Osteoblast (primary cell): ENCODE measurements around the gene MKNK1. TPM values are rescaled to one million over a fixed set of nuclear protein-coding genes. Genes with fewer than 3 reads are reported as not detected.
A peak's percentile ranks its signal among the peaks of the same experiment; 100 is the strongest.

Experiments
- DNase-seq: peaks from one replicate; pipeline ENCODE4 v3.0.0; 2011; ENCODE audit warnings: low spot score, mixed read lengths; ENCODE audit not compliant: insufficient read length; ENCODE audit errors: missing footprints
- H2AFZ ChIP-seq: 2 replicates; pipeline ENCODE4 v1.6.0; 2011; ENCODE audit warnings: mild to moderate bottlenecking, low read length
- H3K27ac ChIP-seq: 2 replicates; pipeline ENCODE4 v1.5.1; 2011; ENCODE audit warnings: mild to moderate bottlenecking, low read depth, low read length, moderate library complexity
- H3K27me3 ChIP-seq: 2 replicates; pipeline ENCODE4 v1.6.0; 2012; ENCODE audit warnings: mild to moderate bottlenecking, control low read depth, inconsistent platforms, low read length, moderate library complexity; ENCODE audit not compliant: insufficient read depth
- H3K36me3 ChIP-seq: 2 replicates; pipeline ENCODE4 v1.5.1; 2011; ENCODE audit warnings: mild to moderate bottlenecking, low read length, control low read depth, moderate library complexity; ENCODE audit not compliant: insufficient read depth
- H3K4me1 ChIP-seq: 2 replicates; pipeline ENCODE4 v1.5.1; 2011; ENCODE audit warnings: mild to moderate bottlenecking, low read length, control low read depth, moderate library complexity; ENCODE audit not compliant: insufficient read depth
- H3K4me2 ChIP-seq: 2 replicates; pipeline ENCODE4 v1.6.0; 2011; ENCODE audit warnings: mild to moderate bottlenecking, low read length; ENCODE audit not compliant: insufficient read depth
- H3K4me3 ChIP-seq: fragments of 200-600 bp; sonication (generic); 3 replicates; pipeline ENCODE4 v1.5.1; 2012; ENCODE audit warnings: mild to moderate bottlenecking, low read length, inconsistent platforms; ENCODE audit not compliant: insufficient read depth
- H3K79me2 ChIP-seq: 2 replicates; pipeline ENCODE4 v1.6.0; 2012; ENCODE audit warnings: mild to moderate bottlenecking, low read length, control low read depth, inconsistent platforms; ENCODE audit not compliant: insufficient read depth
- H3K9me3 ChIP-seq: 2 replicates; pipeline ENCODE4 v1.5.1; 2011; ENCODE audit warnings: low read depth, low read length, control low read depth
- H4K20me1 ChIP-seq: 2 replicates; pipeline ENCODE4 v1.6.0; 2012; ENCODE audit warnings: mild to moderate bottlenecking, low read length, control low read depth; ENCODE audit not compliant: insufficient read depth
- total RNA-seq: library from RNA; depleted of rRNA; stranded (reverse); fragments of >200 nt; gene quantifications from 2 replicates; pipeline ENCODE4 v1.2.3, GENCODE V29; 2012
- TF ChIP-seq, protein P1 (sequence below): IDR thresholded peaks from 2 replicates; pipeline ENCODE4 v1.5.1; 2011; ENCODE audit warnings: mild to moderate bottlenecking, low read depth, low read length, moderate library complexity; ENCODE audit errors: extremely low read depth

The MKNK1 gene
- total RNA-seq, 1 donor: 31.8 TPM

DNA sequence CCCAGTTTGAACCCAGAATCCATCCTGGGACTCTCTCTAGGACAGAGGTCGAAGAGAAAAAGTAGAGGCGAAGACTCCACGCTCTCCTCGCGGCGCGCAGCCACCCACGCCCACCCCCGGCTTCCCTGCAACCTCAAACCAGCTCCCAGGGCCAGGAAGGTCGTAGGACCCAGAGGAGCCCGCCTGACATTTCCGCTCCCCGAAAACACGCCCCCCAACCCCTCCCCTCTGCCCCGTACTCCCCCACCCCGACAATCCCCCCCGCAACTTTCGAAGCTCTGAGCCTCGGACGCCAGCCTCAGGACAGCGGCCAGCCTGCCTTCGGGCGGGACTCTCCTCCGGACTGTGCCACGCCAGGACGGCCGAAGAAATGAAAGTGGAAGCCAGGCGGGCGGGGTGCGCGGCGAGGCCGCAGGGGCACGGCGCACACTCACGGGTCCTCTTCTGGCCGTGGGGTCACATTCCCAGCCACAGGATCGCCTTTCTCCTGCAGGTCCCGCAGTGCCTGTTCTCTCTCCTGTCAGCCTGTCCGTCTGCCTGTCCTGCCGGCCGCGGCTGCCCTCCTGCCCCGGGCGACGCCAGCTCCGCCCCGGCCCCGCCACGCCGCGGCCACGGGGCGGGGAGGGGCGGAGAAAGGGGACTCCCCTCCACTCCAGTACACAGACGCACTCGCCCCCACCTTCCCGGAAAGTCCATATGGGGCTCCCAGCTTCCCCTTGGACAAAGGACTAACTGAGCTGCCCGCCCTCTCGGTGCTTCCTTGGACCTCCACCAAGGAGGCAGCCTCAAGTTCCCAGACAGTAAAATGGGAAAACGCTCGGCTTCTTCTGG lies 12.4 kb upstream of the MKNK1 start, which contains the start of gene MOB3C:
MOB3C (minus strand) TSS at position 535 of the 831 bp plus-strand sequence. CDS start 3,490 bp downstream, outside the sequence.
- Histone ChIP-seq H2AFZ (peak within 1 kb of the TSS; percentile 92), H3K36me3 (peaks cover 6% of the 10 kb centered on the region), H3K4me3 (peak within 1 kb of the TSS; percentile 90), H3K27ac (peak within 1 kb of the TSS; percentile 86), H3K4me1 (peaks cover 38% of the 10 kb centered on the region), H3K4me2 (peak within 1 kb of the TSS; percentile 85), H3K79me2 (peaks cover 34% of the 10 kb centered on the region), H4K20me1 (peaks cover 24% of the 10 kb centered on the region), H3K27me3 (no peaks in the 10 kb centered on the region), H3K9me3 (no peaks in the 10 kb centered on the region)
- peak; percentile 96 for DNase-seq
- TF ChIP-seq, protein P1, sequence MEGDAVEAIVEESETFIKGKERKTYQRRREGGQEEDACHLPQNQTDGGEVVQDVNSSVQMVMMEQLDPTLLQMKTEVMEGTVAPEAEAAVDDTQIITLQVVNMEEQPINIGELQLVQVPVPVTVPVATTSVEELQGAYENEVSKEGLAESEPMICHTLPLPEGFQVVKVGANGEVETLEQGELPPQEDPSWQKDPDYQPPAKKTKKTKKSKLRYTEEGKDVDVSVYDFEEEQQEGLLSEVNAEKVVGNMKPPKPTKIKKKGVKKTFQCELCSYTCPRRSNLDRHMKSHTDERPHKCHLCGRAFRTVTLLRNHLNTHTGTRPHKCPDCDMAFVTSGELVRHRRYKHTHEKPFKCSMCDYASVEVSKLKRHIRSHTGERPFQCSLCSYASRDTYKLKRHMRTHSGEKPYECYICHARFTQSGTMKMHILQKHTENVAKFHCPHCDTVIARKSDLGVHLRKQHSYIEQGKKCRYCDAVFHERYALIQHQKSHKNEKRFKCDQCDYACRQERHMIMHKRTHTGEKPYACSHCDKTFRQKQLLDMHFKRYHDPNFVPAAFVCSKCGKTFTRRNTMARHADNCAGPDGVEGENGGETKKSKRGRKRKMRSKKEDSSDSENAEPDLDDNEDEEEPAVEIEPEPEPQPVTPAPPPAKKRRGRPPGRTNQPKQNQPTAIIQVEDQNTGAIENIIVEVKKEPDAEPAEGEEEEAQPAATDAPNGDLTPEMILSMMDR: no peak

DNA sequence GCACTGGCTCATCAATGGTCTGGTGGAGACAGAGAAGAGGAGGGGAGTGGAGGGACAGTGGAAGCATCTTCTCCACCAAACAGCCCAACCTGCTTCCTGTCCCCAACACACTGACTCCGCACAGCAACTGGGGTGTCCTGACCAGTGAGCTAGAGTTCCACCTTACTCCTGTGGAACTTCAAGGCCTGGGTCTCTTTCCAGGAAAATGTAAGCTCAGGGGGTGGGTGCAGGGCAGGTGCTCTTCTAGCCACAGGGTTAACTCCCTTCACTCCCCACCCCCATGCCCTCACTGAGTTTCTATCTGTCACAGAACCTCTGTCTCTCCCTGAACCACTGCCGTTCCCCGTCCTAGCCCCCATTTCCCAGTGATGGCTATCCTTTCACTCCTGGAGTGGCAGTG lies 11.7 kb upstream of the MKNK1 start:
- H3K4me1 ChIP-seq: peaks cover 33% of the 10 kb centered on the region
- peak overlapping the region; percentile 85 for H3K4me2 ChIP-seq
- DNase-seq: peak; percentile 74
- H3K79me2 ChIP-seq: peaks cover 41% of the 10 kb centered on the region
- peaks cover 8% of the 10 kb centered on the region for H3K36me3 ChIP-seq
- no peaks in the 10 kb centered on the region for H3K27me3 ChIP-seq
- peak overlapping the region; percentile 0 for H3K27ac ChIP-seq
- H3K9me3 ChIP-seq: no peaks in the 10 kb centered on the region
- peak overlapping the region; percentile 66 for H2AFZ ChIP-seq
- H3K4me3 ChIP-seq: peak overlapping the region; percentile 90
- peaks cover 24% of the 10 kb centered on the region for H4K20me1 ChIP-seq
- TF ChIP-seq, protein P1: no peak

DNA sequence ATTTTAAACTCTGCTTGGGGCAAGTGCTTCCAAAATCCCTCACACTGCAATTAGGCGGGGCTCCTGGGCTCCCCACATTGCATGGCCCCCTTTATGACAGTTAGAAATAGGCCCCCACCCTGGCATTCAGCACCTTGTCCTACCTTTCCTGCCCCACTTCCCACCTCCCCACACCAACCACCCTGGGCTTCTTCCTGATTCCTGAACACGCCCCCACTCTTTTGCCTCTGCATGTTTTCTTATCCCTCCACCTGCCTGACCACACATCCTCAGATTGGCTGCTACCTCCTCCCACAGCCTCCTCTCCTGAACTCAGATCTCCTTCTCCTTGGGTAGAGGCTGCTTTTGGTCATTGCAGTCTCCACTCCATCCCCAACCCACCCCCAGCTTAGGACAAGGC lies 11.0 kb upstream of the MKNK1 start:
- TF ChIP-seq, protein P1: no peak
- H3K4me3 ChIP-seq: peak overlapping the region; percentile 90

DNA sequence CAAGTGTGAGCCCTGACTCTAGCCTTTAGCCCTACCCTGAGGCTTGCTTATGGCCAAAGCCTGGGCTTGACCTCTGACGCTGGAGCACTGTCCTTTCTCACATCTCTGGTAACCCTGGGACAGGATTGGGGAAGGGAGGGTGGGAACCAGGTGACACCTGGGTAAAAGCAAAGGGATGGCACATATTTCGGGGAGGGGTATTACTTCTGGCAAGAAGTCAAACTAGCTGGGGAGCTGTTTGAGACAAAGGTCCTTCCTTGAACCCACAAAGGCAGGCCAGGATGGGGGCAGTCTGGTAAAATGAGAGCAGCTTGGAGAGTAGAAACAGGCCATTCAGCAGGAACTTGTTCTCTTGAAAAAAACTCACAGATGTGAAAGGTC lies 10.5 kb upstream of the MKNK1 start:
- Histone ChIP-seq H3K27ac (no peak overlapping the region), H3K79me2 (peaks cover 41% of the 10 kb centered on the region), H2AFZ (no peak overlapping the region), H3K4me2 (peak overlapping the region; percentile 12), H3K4me1 (peaks cover 33% of the 10 kb centered on the region), H3K9me3 (no peaks in the 10 kb centered on the region), H3K36me3 (peaks cover 15% of the 10 kb centered on the region), H4K20me1 (peaks cover 24% of the 10 kb centered on the region), H3K27me3 (no peaks in the 10 kb centered on the region), H3K4me3 (no peak overlapping the region)
- DNase-seq: no peak
- TF ChIP-seq, protein P1: no peak

More for the DNA sequence above, 11.0 kb upstream of the MKNK1 start:
- Histone ChIP-seq H3K27me3 (no peaks in the 10 kb centered on the region), H3K4me1 (peaks cover 33% of the 10 kb centered on the region), H3K27ac (no peak overlapping the region), H3K9me3 (no peaks in the 10 kb centered on the region), H3K79me2 (peaks cover 41% of the 10 kb centered on the region), H3K36me3 (peaks cover 11% of the 10 kb centered on the region), H3K4me2 (peak overlapping the region; percentile 85), H4K20me1 (peaks cover 24% of the 10 kb centered on the region), H2AFZ (no peak overlapping the region)
- no peak for DNase-seq
